HG02610 (cell line): ENCODE results near the gene PAQR7.
"Not testable (repeated sequence)": the region's sequence is repeated elsewhere in the genome, so short reads cannot be mapped to it uniquely, and the experiment has no call there.

Experiments used
- ATAC-seq: cut with Tn5 transposase; IDR thresholded peaks from one replicate; pipeline ENCODE4 v1.9.1; 2021; ENCODE audit warnings: mild to moderate bottlenecking, moderate library complexity; ENCODE audit not compliant: unreplicated experiment

PAQR7 gene

GRCh38 chr1:25854554-25854953, 21.0 kb downstream of the PAQR7 start:
- ATAC-seq = no peak

DNA sequence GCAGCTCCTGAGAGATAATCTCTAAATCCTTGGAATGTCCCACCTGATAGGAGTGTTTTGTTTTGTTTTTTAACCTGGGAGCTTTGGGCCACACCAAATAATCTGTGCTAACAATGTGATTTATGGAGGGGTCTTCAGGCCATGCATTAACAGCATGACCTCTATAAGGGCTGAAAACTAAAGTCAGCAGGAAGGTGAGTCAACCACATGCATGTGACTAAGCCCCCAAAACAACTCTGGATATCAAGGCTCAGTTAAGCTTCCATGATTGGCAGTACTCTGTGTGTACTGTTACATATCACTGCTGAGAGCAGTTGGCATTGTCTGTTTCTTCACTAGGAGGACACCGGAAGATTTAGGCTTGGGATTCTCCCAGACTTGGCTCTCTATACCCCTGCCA, 27.0 kb downstream of the PAQR7 start:
- ATAC-seq = no peak

DNA sequence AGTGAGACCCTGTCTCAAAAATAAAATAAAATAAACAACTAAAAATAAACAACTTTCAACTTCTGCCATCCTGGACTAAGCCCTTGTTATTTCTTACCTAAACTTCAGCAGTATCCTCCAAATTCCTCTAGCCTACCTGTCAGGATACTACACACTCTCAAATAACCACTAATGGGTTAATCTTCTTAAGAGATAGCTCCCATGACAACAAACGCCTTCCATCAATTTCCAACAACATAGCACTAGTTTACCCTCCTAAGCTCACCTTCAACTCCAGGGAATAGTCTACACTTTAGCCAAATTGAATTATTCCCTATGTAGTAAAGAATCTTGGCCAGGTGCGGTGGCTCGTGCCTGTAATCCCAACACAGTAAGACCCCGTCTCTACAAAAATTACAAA, 27.6 kb downstream of the PAQR7 start:
- no peak for ATAC-seq

GRCh38 chr1:25845664-25846063, 29.8 kb downstream of the PAQR7 start:
- ATAC-seq = no peak

- no peak for ATAC-seq
Observed at GRCh38 chr1:25844536-25845337, 30.8 kb downstream of the PAQR7 start.

DNA sequence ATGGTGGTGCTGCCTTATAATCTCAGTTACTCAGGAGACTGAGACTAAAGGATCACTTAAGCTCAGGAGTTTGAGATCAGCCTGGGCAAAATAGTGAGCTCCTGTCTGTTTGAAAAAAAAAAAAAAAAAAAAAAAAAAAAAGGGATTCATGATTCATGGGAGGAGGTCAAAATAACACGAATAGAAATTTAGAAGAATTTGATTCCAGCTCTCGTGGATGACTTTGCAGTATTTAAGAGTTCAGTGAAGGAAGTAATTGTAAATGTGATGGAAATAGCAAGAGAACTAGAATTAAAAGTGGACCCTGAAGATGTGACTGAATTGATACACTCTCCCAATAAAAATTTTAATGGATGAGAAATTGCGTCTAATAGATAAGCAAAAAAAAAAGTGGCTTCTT, 32.0 kb downstream of the PAQR7 start:
- no peak for ATAC-seq

- not testable (repeated sequence) for ATAC-seq
Observed at GRCh38 chr1:25839808-25840207, 35.7 kb downstream of the PAQR7 start.

DNA sequence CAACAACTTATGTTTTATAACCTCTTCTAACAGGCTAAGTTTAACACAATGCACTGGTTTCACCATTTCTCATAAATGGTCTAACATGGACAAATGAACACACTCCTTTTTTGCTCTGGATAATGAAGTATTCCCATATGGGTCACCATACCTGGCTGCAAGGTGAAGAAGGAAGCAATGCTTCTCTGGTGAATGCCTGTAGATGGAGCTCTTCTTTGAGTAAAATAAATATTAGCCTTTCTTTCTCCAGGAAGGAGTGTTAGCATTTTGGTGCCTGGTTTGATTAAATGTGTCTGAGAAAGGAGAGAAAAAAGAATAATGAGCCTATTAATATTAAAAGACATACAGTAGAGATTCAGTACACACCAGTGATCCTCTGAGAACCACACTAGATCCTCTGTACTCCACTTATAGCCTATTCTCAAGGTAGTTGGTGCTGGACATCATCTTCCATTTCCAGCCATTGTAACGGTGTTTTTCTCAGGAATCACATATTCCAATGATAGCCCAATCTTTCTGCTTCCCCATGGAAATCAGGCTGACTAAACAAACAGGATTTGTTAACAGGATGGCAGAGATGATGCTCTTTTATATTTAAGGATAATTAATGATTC, 38.1 kb downstream of the PAQR7 start:
- ATAC-seq = no peak

- no peak for ATAC-seq
Observed at GRCh38 chr1:25836695-25837094, 38.8 kb downstream of the PAQR7 start.

DNA sequence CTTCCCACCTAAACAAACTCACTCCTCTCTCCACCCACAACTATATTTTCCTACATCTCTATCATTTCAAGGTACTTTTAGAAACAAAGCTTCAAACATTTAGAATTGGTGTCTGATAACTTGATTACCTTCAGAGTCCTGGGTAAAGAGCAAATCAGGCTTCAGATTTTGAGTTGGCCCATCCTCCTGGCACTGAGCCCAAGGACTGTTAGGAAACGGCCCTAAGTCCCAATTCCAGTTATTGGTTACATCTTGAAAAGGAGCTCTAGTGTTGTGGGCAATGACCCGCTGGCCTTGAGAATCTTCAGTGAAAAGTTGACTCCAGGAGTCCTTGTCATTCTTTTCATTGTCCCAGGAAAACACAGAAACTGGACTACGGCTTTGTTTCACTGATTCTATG, 40.6 kb downstream of the PAQR7 start:
- no peak for ATAC-seq

DNA sequence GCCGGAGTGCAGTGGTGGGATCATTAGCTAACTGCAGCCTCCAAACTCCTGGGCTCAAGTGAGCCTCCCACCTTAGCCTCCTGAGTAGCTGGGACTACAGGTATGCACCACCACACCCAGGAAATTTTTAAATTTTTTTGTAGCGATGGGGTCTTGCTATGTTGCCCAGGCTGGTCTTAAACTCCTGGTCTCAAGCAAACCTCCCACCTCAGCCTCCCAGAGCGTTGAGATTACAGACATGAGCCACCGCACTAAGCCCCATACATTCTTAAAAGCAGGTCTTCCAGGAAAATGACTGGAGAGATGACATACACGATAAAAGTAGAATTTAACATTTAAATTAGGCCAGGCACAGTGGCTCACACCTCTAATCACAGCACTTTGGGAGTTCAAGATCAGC, 42.4 kb downstream of the PAQR7 start:
- no peak for ATAC-seq

DNA sequence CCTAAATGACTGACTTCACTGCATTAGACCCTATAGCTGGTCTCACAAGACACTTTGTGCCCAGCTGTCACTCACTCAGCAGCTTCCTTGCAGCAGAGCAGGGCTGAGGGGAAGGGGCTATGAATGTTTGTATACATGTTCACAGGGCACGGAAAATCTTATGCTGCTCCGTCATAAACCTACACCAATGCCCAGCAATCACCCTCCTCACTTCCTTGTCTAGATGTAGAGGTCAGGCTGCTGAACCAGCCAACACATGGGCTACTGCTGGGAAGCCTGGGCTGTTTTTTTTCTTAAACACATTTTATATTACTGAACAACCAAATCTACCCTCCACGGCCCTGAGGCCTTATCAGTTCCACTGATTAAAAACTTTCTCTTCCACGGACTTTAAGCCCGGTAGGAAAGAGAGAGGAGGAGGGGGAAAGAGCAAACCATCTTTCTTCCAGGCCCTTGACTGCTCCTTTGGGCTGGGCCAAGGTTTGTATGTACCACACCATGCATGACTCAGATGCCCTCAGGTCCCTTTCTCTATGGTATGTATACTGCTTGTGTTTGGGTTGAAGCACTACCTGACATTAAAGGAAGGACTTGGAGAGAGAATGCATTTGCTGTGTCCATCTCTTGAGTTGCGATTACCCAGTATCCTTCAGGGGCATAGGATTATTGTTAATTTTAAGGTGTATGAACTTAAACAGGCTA, 43.0 kb downstream of the PAQR7 start:
- ATAC-seq = no peak

- no peak for ATAC-seq
Observed at GRCh38 chr1:25831569-25832196, 43.8 kb downstream of the PAQR7 start.

GRCh38 chr1:25829046-25829445, 46.5 kb downstream of the PAQR7 start:
- ATAC-seq = no peak

- no peak for ATAC-seq
Observed at GRCh38 chr1:25828491-25828890, 47.0 kb downstream of the PAQR7 start.

GRCh38 chr1:25826571-25826970, 48.9 kb downstream of the PAQR7 start:
- no peak for ATAC-seq

DNA sequence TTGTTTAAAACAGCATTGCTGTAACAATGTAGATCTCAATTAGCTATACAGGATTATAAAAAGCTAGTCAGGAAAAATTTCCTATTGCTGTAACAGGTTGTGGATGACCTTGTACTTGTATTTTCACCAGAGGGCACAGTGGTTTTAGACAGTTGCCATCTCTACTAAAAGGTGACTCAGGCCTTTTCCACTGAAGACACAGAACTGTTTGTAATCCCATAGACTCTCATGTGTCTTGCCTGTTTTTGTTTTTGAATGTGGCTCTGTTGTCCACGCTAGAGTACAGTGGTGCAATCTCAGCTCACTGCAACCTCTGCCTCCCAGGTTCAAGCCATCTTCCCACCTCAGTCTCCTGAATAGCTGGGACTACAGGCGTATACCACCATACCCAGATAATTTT, 49.9 kb downstream of the PAQR7 start:
- ATAC-seq = no peak

DNA sequence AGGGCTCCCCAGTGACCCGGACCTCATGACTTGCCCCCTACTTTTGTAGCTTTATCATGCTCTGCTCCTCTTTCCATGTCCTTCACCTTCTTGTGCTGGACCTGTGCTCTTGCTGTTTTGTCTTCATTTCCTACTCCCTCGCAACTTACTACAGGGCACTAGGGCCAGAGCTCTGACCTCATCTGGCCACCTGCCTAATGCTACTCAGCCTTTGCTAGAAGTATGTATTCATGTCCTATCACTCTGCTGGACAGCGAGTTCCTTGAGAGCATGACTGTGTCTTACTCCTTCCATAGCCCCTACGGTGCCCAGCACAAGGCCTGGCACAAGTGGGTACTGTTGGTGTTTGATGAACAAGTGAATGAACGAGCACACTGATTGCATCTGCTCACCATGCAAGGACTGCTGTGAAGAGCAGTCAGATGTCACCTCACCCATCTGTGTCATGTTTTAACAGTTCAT, 53.8 kb downstream of the PAQR7 start:
- no peak for ATAC-seq

DNA sequence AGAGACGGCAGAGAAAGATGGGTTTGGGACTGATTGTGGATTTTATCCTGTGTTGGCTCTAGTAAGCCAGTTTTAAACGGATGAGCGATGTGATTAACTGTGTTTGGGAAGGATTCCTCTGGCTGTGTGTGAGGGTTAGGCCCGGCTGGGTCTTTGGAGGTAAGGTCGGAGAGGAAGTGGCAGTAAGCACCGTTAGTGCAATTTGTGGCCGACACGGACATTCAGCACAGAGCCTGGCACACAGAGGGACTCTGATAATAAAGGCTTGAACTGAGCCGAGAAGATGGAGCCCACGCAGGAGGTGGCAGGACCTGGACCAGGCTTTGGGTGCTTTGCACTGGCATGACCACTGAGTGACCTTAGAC, 54.4 kb downstream of the PAQR7 start:
- ATAC-seq = no peak

- peak; percentile 45 for ATAC-seq
Observed at GRCh38 chr1:25820247-25821111, 55.0 kb downstream of the PAQR7 start.
